Endometrial microvascular endothelial cells (primary cell): Measurements from ENCODE around the gene PIGR. TPM values are rescaled to one million over a fixed set of nuclear protein-coding genes. Genes with fewer than 3 reads are reported as not detected.

Experiments used
- in situ Hi-C: cut with HindIII; loops from 2 replicates; pipeline ENCODE4 v1.10.0; 2017; ENCODE audit warnings: low sequenced_read_pairs, low pct_unique_long_range_greater_than_20kb; ENCODE audit errors: inconsistent ontology term
- total RNA-seq: library from RNA; depleted of rRNA; stranded (reverse); fragments of >200 nt; gene quantifications from one replicate; pipeline ENCODE4 v1.2.3, GENCODE V29; 2015; ENCODE audit errors: inconsistent ontology term

Gene PIGR, protein sequence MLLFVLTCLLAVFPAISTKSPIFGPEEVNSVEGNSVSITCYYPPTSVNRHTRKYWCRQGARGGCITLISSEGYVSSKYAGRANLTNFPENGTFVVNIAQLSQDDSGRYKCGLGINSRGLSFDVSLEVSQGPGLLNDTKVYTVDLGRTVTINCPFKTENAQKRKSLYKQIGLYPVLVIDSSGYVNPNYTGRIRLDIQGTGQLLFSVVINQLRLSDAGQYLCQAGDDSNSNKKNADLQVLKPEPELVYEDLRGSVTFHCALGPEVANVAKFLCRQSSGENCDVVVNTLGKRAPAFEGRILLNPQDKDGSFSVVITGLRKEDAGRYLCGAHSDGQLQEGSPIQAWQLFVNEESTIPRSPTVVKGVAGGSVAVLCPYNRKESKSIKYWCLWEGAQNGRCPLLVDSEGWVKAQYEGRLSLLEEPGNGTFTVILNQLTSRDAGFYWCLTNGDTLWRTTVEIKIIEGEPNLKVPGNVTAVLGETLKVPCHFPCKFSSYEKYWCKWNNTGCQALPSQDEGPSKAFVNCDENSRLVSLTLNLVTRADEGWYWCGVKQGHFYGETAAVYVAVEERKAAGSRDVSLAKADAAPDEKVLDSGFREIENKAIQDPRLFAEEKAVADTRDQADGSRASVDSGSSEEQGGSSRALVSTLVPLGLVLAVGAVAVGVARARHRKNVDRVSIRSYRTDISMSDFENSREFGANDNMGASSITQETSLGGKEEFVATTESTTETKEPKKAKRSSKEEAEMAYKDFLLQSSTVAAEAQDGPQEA
- not detected for total RNA-seq

GRCh38 chr1:206946261-206946660, at the start of gene PIGR:
TSS of gene PIGR (minus strand) at chr1:206946466. CDS start at chr1:206940531, 5,935 bp downstream.
- in situ Hi-C loops: no loop called here

GRCh38 chr1:206992790-206993189, 46.5 kb upstream of the PIGR start:
- in situ Hi-C loops: no loop called here

GRCh38 chr1:206987873-206988272, 41.6 kb upstream of the PIGR start:
- in situ Hi-C loops: no loop called here

GRCh38 chr1:206986885-206987284, 40.6 kb upstream of the PIGR start:
- in situ Hi-C loops: no loop called here

DNA sequence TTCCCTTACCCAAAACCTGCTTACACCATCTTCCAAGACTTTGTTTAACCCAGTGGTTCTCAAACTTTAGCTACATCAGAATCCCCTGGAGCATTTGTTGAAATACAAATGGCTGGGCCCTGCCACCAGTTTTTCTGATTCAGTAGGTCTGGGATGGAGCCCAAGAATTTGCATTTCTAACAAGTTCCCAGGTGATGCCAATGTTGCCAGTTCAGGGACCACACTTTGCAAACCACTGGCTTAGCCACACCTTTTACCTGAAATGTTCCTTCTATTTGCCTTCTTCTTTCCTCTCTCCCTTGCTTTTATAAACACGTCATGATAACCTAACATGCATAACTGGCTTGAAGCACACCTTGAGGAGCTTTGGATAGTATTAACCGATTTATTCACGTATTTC, 40.1 kb upstream of the PIGR start:
- in situ Hi-C loops: no loop called here

GRCh38 chr1:206985162-206985749, 39.0 kb upstream of the PIGR start:
- in situ Hi-C loops: no loop called here

DNA sequence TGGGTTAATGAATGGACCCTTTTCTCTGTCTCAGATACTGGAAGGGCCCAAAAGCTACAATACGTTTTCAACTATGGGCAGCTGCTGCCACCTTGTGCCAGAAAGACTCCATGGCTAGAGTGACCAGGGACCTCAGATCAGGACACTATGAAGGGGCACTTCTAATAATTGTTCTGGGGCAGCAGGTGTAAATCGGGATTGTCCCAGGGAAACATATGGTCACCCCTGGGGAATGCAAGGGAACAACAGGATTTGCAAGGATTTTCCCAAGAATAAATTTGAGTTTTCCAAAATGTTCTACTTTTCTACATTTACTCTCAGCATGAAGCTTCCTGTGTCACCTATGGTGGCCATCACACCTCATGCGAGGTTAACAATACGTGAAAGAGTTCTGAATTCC, 36.0 kb upstream of the PIGR start:
- in situ Hi-C loops: no loop called here

GRCh38 chr1:206979379-206980043, 33.2 kb upstream of the PIGR start:
- in situ Hi-C loops: no loop called here

- in situ Hi-C loops: no loop called here
These were observed 32.0 kb upstream of the PIGR start for GRCh38 chr1:206978259-206978658.

GRCh38 chr1:206975306-206975705, 29.0 kb upstream of the PIGR start:
- in situ Hi-C loops: no loop called here

GRCh38 chr1:206974140-206974539, 27.9 kb upstream of the PIGR start:
- in situ Hi-C loops: no loop called here

- in situ Hi-C loops: no loop called here
These were observed 26.5 kb upstream of the PIGR start for GRCh38 chr1:206972728-206973127.

- in situ Hi-C loops: no loop called here
These were observed 24.9 kb upstream of the PIGR start for GRCh38 chr1:206971029-206971655.

GRCh38 chr1:206970446-206970845, 24.2 kb upstream of the PIGR start, which contains the start of gene FCAMR:
TSS of gene FCAMR (minus strand) at chr1:206970460. CDS start at chr1:206970125, 335 bp downstream.
- in situ Hi-C loops: no loop called here

DNA sequence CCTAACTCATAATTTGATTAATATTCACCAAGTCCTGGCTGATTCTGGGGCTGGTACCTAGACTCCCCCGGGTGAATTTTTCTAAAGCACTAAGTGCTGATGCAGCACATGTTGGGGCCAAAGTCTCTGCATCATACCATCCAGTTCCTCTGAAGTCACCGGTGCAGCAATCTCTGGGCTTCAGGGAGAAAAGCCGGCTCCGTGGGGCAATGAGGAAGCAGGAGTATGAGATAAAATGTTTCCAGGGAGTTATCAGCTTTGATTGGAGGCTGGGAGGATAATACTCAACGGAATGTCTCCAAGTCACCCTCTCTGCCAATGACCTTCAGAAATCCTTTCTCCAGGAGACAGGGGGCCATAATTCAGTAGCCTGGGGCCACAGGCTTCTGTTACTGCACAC, 22.8 kb upstream of the PIGR start:
- in situ Hi-C loops: no loop called here

- in situ Hi-C loops: no loop called here
These were observed 21.0 kb upstream of the PIGR start for GRCh38 chr1:206967096-206967849.

GRCh38 chr1:206965781-206966180, 19.5 kb upstream of the PIGR start:
- in situ Hi-C loops: no loop called here

DNA sequence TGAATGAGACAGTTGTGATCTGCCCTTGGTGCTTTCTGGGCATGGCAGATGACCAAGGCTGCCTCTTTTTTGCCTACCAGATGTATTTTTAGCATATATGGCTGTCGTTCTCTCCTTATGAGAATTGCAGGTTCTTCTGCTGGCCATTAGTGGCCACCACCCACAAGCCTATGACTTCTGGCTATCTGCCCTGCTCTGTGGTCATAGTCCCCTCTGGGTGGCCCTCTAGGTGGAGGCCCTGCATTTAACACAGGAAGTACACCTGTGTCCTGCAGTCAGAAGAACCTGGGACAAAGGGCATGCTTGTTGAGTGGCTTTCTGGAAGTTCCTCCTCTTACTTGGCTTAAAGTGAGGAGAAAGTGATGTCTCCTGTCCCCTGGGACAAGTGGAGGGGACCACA, 17.5 kb upstream of the PIGR start:
- in situ Hi-C loops: no loop called here
